ENCODE results near the gene OXLD1. TPM values are rescaled to one million over a fixed set of nuclear protein-coding genes. Genes with fewer than 3 reads are reported as not detected.
A peak's percentile ranks its signal among the peaks of the same experiment; 100 is the strongest.

OXLD1 gene
- total RNA-seq, 1 experiment from 2014 or later: 36.1 TPM

DNA sequence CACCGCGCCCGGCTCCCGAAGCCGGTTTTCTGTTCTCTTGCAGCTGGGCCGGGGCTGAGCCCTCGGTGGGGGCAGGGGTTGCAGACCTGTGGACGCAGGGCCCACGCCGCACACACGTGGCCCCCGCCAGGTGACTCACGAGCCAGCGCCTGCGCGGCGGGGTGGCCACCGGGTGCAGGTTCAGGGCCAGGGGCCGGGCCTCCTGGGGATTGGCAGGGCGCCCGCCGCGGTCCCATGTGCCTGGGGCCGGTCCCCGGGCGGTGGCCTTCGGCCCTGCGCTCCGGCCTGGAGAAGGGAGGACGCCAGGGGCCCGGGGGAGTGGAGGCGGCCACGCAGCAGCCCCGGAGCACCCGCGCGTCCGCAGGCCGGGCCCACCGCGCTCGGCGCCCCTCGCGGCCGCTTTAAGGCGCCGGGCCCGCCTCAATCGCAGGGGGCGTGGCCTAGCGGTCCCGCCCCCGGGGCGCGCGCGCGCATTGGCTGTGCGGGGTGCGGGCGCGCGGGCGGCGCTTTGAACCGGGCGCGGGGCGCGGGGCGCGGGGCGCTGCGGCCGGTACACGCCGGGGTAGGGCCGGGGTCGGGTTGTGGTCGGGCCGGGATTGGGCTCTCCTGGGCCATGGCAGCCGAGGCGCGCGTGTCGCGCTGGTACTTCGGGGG lies 45.5 kb upstream of the OXLD1 start, which contains the start of gene SLC25A10:
SLC25A10 (plus strand) TSS at position 471 of the 654 bp plus-strand sequence; CDS start at position 614, 143 bp downstream.
- Histone ChIP-seq H3K27me3 (replicated peaks; ENCODE audit: insufficient read depth, low read depth, low read length, poor library complexity) (no peaks in the 10 kb centered on the region), H3K27ac (ENCODE audit: low read depth, low read length, poor library complexity, severe bottlenecking) (peak within 1 kb of the TSS; percentile 84), H3K4me3 (ENCODE audit: low read depth, low read length, poor library complexity, severe bottlenecking) (peak within 1 kb of the TSS; percentile 85), H3K36me3 (ENCODE audit: insufficient read depth, low read length, poor library complexity, severe bottlenecking) (peaks cover 33% of the 10 kb centered on the region), H3K9me3 (ENCODE audit: low read depth, low read length, poor library complexity, severe bottlenecking) (no peaks in the 10 kb centered on the region), H3K4me1 (ENCODE audit: insufficient read depth, low read length, poor library complexity, severe bottlenecking) (peaks cover 19% of the 10 kb centered on the region)
- POLR2A ChIA-PET (ENCODE audit: low non-redundant PET): interaction anchor here (0.6 kb wide), 2 partner anchors 16 to 32 kb away, joined by 5 to 10 read pairs; no protein-coding TSS in a partner anchor
- CTCF ChIA-PET: interaction anchor here (0.7 kb wide), 1 partner anchor 44 kb away, joined by 6 read pairs; no protein-coding TSS in a partner anchor
- DNase-seq (ENCODE audit: low spot score): peak; percentile 90
- intact Hi-C loops (cut with micrococcal nuclease; ENCODE audit: unreplicated experiment): no loop called here
- no TSS peak for BruUV-seq (replicated peaks)
- TF ChIP-seq CTCF (conservative IDR thresholded peaks at IDR 0.05; ENCODE audit: low read depth, low read length) (no peak), EZH2 (IDR thresholded peaks at IDR 0.05; ENCODE audit: borderline replicate concordance, low read depth, low read length, poor library complexity, severe bottlenecking) (no peak)

DNA sequence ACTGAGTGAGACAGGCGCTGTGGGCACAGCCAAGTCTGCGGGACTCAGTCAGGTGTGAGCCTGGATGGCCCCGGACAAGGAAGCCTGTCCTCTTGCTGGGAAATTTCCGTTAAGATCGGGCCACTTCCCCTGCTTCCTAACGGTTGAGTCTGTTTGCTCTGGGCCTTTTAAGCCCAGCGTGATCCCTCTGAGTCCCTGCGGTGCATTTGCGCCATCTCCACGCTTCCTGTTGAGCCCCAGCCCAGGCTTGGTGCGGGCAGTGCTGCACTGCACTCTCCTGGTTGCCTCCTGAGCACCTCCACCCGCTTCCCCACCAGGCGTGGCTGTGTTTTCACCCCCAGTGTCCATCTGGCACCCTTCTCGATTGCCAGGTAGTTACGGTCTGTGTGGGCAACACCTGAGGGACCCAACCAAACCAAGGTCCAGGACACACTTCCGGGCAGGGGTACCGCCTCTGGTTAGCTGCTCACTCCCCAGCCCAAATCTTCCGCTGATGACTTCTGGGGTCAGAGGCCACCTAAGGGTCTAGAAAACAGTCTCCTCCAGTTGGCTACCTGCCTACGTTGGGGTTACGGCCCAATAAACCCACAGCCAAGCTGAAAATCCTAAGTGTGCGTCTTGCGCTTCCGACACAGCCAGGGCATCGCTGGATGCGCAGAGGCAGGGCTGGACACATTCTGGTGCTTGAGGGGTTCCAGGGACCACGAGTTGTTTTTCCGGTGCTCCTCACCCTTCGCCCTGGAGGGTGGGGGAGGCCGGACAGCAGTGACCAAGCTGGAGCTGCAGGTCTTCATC lies 44.3 kb upstream of the OXLD1 start:
- TF ChIP-seq EZH2 (IDR thresholded peaks at IDR 0.05; ENCODE audit: borderline replicate concordance, low read depth, low read length, poor library complexity, severe bottlenecking) (no peak), CTCF (conservative IDR thresholded peaks at IDR 0.05; ENCODE audit: low read depth, low read length) (no peak)
- no peak overlapping the region for H3K4me3 ChIP-seq (ENCODE audit: low read depth, low read length, poor library complexity, severe bottlenecking)
- ChIA-PET POLR2A (ENCODE audit: low non-redundant PET) (interaction anchor here (0.6 kb wide), 1 partner anchor 31 kb away, joined by 5 read pairs; no protein-coding TSS in a partner anchor), CTCF (no interaction called here)
- H3K36me3 ChIP-seq (ENCODE audit: insufficient read depth, low read length, poor library complexity, severe bottlenecking): peaks cover 39% of the 10 kb centered on the region
- no peak for DNase-seq (ENCODE audit: low spot score)
- H3K9me3 ChIP-seq (ENCODE audit: low read depth, low read length, poor library complexity, severe bottlenecking): no peaks in the 10 kb centered on the region
- H3K27ac ChIP-seq (ENCODE audit: low read depth, low read length, poor library complexity, severe bottlenecking): peak overlapping the region; percentile 16
- peaks cover 19% of the 10 kb centered on the region for H3K4me1 ChIP-seq (ENCODE audit: insufficient read depth, low read length, poor library complexity, severe bottlenecking)
- intact Hi-C loops (cut with micrococcal nuclease; ENCODE audit: unreplicated experiment): no loop called here
- no peaks in the 10 kb centered on the region for H3K27me3 ChIP-seq (replicated peaks; ENCODE audit: insufficient read depth, low read depth, low read length, poor library complexity)
- no TSS peak for BruUV-seq (replicated peaks)

DNA sequence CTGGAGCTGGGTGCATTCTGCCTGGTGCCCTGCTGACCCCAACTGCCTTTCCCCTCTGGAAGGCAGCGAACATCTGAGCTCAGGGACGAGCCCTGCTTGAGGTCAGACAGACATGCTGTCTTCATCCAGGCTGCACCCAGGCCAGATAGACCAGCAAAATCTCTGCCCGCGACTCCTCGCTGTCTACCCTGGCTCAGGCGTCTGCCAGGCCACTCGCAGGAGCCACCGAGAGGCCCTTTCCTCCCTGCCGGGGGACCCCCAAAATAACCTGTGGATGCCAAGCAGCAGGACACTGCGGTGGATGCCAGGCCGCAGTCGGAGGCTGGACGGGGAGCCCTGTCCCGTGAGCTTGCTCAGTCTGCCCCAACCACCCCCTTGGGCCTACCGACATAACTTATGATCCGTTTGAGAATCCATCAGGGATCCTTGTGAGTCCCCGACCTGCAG lies 42.4 kb upstream of the OXLD1 start:
- DNase-seq (ENCODE audit: low spot score): no peak
- ChIA-PET POLR2A (ENCODE audit: low non-redundant PET) (interaction anchor here (0.6 kb wide), 1 partner anchor 34 kb away, joined by 3 read pairs; no protein-coding TSS in a partner anchor), CTCF (no interaction called here)
- peak overlapping the region; percentile 23 for H3K27ac ChIP-seq (ENCODE audit: low read depth, low read length, poor library complexity, severe bottlenecking)
- BruUV-seq (replicated peaks): no TSS peak
- no peak overlapping the region for H3K4me3 ChIP-seq (ENCODE audit: low read depth, low read length, poor library complexity, severe bottlenecking)
- intact Hi-C loops (cut with micrococcal nuclease; ENCODE audit: unreplicated experiment): no loop called here
- no peaks in the 10 kb centered on the region for H3K9me3 ChIP-seq (ENCODE audit: low read depth, low read length, poor library complexity, severe bottlenecking)
- peaks cover 25% of the 10 kb centered on the region for H3K4me1 ChIP-seq (ENCODE audit: insufficient read depth, low read length, poor library complexity, severe bottlenecking)
- H3K27me3 ChIP-seq (replicated peaks; ENCODE audit: insufficient read depth, low read depth, low read length, poor library complexity): no peaks in the 10 kb centered on the region
- peaks cover 46% of the 10 kb centered on the region for H3K36me3 ChIP-seq (ENCODE audit: insufficient read depth, low read length, poor library complexity, severe bottlenecking)
- TF ChIP-seq CTCF (conservative IDR thresholded peaks at IDR 0.05; ENCODE audit: low read depth, low read length) (no peak), EZH2 (IDR thresholded peaks at IDR 0.05; ENCODE audit: borderline replicate concordance, low read depth, low read length, poor library complexity, severe bottlenecking) (no peak)

All from A673 (cell line).